HTERT RPE-1 (cell line): Measurements from ENCODE around the gene CLIC4.
"Not testable (repeated sequence)": the region's sequence is repeated elsewhere in the genome, so short reads cannot be mapped to it uniquely, and the experiment has no call there.

ENCODE experiments used
- in situ Hi-C: fragments of 300-500 bp; cut with MboI; formaldehyde crosslinking; loops from 4 replicates; pipeline ENCODE4 v1.14.3; 2020; ENCODE audit warnings: low sequenced_read_pairs

Gene CLIC4

DNA sequence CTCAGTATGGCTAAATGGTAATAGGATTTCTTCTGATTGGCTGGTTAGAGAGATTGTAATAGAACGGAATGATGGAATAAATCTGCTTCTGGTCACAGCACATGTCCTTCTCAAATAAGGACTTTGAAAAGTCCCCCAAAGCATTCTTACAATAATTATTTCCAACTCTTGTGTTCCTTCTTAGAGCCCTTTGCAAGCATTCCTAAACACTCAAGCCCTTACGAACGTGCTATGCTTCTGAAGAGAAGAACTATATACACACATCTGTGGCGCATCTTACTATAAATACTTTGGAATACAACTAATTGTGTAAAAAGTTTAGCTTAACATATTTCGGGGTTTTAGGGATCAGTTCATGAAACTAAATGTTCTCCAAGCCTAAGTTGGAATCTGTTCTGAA is 25.6 kb downstream of the CLIC4 start:
- in situ Hi-C loops: no loop called here

DNA sequence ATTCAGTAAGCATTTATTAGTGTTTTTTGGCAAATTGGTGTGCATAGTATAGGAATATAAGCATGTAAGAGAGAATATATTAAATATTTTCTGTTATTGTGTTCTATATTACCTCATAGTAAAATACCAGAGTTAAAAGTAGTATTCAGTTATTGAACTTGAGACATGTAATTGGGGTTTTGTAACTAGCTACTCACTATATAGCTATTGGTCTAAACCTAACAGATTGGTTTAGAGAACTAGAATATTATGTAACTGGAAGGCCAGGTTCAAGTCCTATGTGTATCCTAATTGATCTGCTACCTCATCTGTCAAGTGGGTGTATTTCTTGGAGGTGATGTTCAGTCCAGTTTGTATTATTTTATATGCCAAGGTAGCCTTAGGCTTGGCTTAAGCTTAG is 26.3 kb downstream of the CLIC4 start:
- in situ Hi-C loops: no loop called here

DNA sequence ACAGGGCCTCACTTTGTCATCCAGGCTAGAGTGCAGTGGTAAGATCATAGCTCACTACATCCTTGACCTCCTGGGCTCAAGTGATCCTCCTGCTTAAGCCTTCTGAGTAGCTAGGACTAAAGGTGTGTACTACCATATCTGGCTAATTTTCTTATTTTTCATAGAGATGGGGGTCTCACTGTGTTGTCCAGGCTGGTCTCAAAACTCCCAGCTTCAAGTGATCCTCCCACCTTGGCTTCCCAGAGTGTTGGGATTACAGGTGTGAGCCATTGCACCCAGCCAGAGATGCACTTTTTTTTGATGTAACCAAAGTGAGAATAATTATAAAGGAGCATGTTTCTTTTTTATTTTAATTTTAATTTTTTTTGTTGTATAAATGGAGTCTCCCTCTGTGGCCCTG is 28.4 kb downstream of the CLIC4 start:
- in situ Hi-C loops: no loop called here

DNA sequence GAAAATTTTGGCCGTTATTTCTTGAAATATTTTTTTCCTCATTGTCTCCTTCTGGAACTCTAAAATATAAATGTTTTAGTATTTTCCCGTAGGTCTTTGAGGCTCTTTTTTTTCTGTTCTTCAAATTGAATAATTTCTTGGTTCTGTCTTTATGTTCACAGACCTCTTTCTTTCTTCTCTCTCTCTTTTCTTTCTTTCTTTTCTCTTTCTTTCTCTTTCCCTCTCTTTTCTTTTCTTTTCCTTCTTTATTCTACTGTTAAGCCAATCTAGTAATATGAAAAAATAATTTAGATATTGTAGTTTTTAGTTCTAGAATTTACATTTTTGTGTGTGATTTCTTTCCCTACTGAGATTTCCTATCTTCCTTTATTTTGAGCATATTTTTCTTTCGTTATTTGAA is 30.1 kb downstream of the CLIC4 start:
- in situ Hi-C loops: no loop called here

DNA sequence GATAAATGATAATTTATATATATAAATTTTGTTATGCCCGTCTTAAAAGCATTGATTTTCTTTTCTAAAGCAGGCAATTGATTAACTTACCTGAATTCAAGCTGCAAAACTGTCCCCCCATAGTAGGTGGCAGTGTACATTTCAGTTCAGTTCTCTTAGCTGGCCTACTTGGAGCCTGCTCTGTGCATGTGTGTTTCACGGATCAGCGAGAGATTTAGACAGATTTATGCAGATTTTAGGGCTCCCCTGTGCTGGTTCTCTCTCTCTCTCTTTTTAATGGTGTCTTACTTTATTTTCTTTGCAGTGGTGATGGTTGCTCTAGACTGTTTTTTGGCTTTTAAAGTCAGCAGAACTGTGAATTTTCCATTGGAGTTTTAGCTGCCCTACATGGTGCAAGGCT is 30.7 kb downstream of the CLIC4 start:
- in situ Hi-C loops: no loop called here

DNA sequence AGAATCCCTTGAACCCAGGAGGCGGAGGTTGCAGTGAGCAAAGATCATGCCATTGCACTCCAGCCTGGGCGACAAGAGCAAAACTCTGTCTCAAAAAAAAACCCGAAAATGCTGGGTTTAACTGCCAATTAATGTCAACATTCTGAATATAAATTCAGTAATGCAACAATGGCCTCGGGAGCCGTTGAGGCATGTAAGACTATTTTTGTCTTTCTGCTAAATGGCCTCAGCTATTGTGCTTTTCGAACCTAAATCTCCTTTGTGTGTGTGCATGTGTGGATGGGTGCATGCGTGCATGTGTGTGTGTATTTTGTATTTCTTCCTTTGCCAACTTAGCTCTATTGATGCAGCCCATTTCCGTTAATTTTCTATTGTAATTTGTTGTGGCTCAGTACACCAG is 31.6 kb downstream of the CLIC4 start:
- in situ Hi-C loops: no loop called here

DNA sequence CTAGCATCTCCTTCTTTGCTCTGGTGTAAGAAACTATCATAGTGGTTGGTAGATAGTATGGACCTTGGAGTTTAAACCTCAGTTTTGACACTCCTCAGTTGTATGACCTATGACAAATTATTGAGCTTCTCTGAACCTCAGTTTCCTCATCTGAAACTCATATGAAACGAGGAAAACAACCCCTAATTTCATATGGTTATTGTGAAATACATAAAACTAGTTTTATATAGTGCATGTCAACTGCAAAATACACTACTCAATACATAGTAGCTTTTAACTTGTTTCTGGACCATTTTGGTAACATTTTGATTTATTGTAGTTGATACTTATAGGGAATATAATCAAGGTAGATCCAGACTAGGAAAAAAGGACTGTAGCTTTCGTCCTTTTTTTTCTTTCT is 32.9 kb downstream of the CLIC4 start:
- in situ Hi-C loops: no loop called here

DNA sequence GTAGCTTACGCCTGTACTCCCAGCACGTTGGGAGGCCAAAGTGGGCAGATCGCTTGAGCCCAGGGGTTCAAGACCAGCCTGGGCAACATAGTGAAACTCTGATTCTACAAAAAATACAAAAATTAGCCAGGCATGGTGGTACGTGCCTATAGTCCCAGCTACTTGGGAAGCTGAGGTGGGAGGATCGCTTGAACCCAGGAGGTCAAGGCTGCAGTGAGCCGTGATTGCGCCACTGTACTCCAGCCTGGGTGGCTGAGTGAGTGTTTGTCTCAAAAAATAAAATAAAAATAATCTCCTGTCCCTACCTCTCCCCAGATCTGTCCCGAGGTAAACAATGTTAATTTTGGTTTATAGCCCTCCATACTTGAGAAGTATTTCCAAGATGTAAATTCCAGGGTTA is 34.0 kb downstream of the CLIC4 start:
- in situ Hi-C loops: not testable (repeated sequence)

DNA sequence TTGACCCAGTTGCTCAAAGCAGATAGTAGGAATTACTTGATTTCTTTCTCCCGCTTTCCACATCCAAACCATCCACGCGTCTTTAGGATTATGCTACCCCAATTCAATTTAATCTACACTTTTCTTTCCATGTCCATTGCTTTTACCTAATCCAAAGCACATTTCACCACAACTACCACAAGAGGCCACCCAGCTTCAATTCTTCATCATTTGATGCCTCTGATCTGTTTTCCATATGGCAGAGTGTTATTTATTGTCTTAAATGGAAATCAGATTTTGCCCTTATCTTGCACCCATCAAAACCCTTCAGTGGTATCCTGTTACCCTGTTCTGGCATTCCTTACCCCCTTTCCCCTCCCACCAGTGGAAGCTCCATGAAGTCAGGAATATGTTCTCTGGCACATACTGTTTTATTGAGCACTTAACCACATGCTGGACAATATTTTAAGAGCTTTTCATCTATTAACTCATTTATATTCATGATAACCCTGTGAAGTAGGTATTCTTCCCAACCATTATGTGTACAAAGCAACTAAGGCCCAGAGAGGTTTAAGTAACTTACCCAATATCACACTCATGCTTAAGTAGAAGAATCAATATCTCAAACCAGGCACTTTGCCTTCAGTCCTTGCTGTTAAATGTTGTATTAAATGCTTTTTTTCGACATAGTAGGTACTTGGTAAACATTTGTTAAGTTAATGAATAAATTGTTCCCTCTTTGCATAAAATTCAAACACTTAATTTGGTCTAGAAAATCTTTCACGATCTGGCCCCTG is 34.6 kb downstream of the CLIC4 start:
- in situ Hi-C loops: no loop called here

DNA sequence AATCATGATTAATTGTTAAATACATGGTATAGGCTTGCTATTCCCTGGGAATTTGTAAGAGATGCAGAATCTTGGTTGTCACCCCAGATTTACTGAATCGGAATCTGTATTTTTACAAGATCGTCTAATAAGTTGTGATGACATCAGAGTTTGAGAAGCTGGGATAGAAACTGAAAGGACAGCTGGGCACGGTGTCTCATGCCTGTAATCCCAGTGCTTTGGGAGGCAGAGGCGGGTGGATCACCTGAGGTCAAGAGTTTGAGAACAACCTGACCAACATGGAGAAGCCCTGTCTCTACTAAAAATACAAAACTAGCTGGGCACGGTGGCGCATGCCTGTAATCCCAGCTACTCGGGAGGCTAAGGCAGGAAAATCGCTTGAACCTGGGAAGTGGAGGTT is 35.4 kb downstream of the CLIC4 start:
- in situ Hi-C loops: not testable (repeated sequence)

DNA sequence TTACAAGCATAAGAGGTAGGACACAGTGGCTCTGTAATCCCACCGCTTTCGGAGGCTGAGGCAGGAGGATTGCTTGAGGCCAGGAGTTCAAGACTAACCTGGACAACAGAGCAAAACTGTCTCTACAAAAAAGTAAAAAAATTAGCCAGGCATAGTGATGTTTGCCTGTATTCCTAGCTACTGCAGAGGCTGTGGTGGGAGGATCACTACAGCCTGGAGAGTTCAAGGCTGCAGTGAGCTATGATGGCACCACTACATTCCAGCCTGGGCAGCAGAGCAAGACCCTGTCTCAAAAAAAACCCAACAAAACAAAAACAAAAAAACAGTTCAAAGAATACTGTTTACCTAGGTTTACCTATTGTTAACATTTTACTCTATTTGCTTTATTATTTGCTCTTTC is 37.4 kb downstream of the CLIC4 start:
- in situ Hi-C loops: no loop called here

DNA sequence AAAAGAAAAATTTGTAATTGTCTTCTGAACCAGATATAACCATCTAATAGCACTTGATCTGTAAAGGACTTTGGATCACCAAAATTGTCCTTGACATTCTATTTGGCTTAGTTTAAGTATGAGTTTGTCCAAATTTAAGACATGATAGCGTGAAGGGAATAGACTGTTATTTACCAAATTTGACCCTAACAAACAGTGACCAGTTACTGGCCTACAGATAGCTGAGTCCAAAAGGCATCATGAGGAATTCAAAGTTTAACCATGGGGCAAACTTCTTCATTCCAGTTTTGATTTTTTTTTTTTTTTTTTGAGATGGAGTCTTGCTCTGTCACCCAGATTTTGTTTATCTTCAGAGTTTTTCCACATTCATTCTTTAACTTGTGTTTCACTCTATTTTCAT is 38.5 kb downstream of the CLIC4 start:
- in situ Hi-C loops: no loop called here

DNA sequence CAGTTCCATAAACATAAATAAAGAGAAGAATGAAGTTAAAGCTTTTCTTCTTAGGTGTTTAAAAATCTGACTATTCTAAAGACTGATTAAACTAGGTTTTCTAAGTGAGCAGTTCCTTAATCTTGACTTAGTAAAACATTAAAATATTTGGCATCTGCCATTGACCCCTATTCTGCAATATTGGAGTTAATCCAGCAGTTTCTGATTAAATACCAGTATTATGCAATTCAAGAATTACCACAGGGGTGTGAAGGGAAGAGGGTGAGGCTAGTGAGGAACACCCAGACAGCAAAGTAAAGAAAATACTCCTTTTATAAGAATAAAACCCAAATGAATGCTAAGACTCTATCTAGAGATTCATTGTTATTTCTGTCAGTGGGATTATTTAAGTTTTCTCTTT is 40.9 kb downstream of the CLIC4 start:
- in situ Hi-C loops: no loop called here

DNA sequence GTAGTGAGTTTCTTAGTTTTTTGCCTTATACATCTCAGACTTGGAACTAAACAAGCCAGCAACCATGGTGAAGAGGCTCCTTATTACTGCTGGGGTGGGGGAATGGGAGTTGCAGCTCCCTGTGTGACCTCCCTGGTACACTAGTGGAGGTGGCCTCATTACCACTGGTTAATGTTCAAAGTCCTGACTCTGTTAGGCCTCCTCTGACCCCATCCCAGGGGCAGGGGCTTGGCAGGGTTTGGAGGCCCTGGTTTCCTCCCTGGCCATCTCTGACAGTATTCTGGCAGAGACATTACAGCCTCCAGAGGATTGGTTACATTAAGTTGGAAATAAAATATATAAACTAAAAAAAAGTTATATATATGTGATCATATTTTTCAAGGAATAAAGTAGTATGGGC is 45.2 kb downstream of the CLIC4 start:
- in situ Hi-C loops: no loop called here

DNA sequence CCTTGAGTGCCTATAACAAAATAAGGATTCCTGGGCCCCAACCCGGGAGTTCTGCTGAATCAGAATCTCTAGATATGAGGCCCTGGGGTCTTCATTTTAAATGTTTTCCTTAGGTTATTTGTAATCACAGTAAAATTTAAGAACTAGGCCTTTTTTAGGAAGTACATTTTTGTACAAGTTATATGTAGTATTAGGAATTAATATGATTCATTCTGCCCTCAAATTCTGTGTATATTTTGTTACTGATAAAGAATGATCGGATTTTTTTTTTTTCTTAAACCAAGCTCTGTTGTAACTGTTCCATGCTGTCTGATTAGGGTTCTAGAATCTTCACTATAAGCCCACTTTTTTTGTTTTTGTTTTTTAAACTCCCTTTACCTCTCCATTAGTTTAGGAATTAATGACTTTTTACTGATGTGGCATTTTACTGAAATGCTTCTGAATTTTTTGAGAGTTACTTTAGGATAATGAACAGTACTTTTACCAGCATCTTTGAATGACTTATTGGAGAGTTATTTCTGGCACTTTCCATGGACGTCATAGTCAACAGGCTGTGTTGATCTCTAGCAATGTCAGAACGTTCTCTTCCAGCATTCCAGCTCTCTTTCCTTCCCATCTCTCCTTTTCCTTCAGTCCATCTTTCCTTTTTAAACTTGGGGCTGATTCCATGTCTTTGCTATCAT is 48.3 kb downstream of the CLIC4 start:
- in situ Hi-C loops: no loop called here

DNA sequence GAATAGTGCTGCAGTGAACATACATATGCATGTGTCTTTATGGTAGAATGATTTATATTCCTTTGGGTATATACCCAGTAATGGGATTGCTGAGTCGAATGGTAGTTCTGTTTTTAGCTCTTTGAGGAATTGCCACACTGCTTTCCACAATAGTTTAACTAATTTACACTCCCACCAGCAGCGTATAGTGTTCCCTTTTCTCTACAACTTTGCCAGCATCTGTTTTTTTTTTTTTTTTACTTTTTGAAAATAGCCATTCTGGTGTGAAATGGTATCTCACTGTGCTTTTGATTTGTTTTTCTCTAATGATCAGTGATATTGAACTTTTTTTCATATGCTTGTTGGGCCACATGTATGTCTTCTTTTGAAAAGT is 48.9 kb downstream of the CLIC4 start:
- in situ Hi-C loops: not testable (repeated sequence)

DNA sequence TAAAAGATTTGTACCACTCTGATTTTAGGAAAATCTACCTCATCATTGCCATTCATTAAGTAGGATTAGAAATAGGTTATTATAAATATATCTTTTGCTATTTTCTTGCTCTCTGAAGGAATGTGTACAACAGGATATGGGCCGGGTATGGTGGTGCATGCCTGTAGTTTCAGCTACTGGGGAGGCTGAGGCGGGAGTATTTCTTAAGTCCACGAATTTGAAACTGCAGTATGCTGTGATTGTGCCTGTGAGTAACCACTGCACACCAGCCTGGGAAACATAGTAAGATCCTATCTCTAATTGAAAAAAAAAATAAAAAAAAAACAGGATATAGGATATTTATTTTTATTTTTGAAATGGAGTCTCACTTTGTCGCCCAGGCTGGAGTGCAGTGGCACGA is 50.0 kb downstream of the CLIC4 start:
- in situ Hi-C loops: no loop called here

DNA sequence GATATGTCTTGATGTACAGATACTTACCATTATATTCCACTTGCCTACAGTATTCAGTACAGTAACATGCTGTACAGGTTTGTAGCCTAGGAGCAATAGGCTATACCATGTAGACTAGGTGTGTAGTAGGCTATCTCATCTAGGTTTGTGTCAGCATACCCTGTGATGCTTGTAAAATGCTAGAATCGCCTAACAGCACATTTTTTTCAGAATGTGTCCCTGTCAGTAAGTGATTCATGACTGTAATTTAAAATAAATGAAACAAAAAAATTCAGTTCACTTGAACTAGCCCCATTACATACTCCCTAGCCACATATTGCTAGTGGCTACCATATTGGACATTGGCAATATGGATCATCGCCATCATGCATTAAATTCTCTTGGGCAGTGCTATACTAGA is 51.3 kb downstream of the CLIC4 start:
- in situ Hi-C loops: no loop called here

DNA sequence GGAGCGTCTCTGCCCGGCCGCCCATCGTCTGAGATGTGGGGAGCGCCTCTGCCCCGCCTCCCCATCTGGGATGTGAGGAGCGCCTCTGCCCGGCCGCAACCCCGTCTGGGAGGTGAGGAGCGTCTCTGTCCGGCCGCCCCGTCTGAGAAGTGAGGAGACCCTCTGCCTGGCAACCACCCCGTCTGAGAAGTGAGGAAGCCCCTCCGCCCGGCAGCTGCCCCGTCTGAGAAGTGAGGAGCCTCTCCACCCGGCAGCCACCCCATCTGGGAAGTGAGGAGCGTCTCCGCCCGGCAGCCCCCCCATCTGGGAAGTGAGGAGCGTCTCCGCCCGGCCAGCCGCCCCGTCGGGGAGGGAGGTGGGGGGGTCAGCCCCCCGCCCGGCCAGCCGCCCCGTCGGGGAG is 54.0 kb downstream of the CLIC4 start:
- in situ Hi-C loops: not testable (repeated sequence)

DNA sequence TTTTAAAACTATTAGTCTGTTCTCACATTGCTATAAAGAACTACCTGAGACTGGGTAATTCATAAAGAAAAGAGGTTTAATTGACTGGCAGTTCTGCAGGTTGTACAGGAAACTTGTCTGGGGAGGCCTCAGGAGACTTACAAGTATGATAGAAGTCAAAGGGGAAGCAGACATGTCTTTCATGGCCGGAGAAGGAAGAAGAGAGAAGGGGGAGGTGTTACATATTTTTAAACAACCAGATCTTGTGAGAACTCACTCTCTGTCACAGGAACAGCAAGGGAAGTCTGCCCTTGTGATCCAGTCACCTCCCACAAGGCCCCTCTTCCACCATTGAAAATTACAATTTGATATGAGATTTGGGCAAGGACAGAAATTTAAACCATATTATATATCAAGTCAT is 55.9 kb downstream of the CLIC4 start:
- in situ Hi-C loops: no loop called here

DNA sequence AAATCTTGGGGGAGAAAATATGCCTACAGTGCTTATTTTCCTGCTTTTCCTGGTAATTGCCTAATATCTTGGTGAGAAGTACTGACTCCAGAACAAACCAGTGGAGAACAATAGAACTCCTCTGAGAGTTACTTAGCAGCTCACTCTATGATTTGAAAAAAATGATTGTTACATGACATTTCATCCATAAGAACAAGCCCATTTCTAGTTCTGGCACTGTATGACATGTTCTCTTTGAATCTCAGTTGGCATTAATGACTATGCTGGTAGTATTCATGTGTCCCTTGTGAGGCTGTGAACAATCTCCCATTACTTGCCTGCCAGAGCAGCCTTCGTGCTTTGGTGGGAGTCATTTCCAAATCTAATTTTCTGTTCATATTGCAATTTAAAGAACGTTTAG is 58.0 kb downstream of the CLIC4 start:
- in situ Hi-C loops: no loop called here

DNA sequence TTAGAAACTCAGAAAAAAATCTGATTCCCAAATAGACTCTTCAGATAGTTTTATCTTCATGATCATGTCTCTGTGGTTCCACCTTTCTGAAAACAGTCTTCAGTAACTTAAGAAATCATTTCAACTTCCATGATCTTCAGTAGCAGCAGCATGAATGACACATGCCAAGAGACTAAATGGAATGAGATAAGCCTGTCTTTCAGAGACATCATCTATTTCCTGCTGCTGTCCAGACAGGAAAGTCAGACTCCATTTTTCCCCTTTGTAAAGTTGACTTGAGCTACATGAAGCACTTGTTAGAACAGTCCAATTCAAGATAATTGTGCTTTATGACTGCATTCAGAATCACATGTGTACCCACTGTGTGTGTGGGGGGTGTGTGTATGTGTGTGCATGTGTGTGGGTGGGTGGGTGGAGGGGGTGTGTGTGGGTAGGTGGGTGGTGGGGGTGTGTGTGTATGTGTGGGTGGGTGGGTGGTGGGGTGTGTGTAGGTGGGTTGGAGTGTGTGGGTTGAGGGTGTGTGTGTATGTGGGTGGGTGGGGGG is 58.8 kb downstream of the CLIC4 start:
- in situ Hi-C loops: no loop called here
